AG10803 (cell line): ENCODE data around the gene SLC7A14.

ENCODE experiments used
- DNase-seq: peaks from one replicate; pipeline ENCODE4 v3.0.0; 2010; ENCODE audit warnings: low read depth
- H3K4me3 ChIP-seq: 2 replicates; pipeline ENCODE4 v1.5.1; 2011; ENCODE audit warnings: mild to moderate bottlenecking, low read length, control low read depth
- CTCF ChIP-seq: conservative IDR thresholded peaks from 2 replicates; pipeline ENCODE4 v1.5.1; 2011; ENCODE audit warnings: mild to moderate bottlenecking, low read length, control low read depth, inconsistent platforms

The SLC7A14 gene

GRCh38 chr3:170566413-170566812 is 19.5 kb downstream of the SLC7A14 start:
- no peak for DNase-seq
- H3K4me3 ChIP-seq, result no peak overlapping the region
- TF ChIP-seq CTCF, result no peak

- no peak overlapping the region for H3K4me3 ChIP-seq
- no peak for DNase-seq
- TF ChIP-seq CTCF, result no peak
These were observed 20.4 kb downstream of the SLC7A14 start for GRCh38 chr3:170565495-170565894.

GRCh38 chr3:170564664-170565063 is 21.2 kb downstream of the SLC7A14 start:
- no peak for TF ChIP-seq CTCF
- no peak overlapping the region for H3K4me3 ChIP-seq
- DNase-seq, result no peak

- no peak for TF ChIP-seq CTCF
- DNase-seq, result peak; percentile 56
- peak overlapping the region; percentile 32 for H3K4me3 ChIP-seq
These were observed 22.0 kb downstream of the SLC7A14 start for GRCh38 chr3:170563712-170564423.

- DNase-seq, result no peak
- TF ChIP-seq CTCF, result no peak
- no peak overlapping the region for H3K4me3 ChIP-seq
These were observed 23.8 kb downstream of the SLC7A14 start for GRCh38 chr3:170562080-170562479.

GRCh38 chr3:170560717-170561382 is 25.0 kb downstream of the SLC7A14 start:
- no peak for TF ChIP-seq CTCF
- no peak overlapping the region for H3K4me3 ChIP-seq
- DNase-seq, result no peak

- no peak for DNase-seq
- H3K4me3 ChIP-seq, result no peak overlapping the region
- no peak for TF ChIP-seq CTCF
These were observed 25.6 kb downstream of the SLC7A14 start for GRCh38 chr3:170560296-170560695.
